BLaER1 (cell line): ENCODE data around the gene SIN3A.

Experiments used
- H3K27ac ChIP-seq: shearing (Covaris generic); formaldehyde crosslinking; 2 replicates; pipeline ENCODE4 v1.8.1; 2022
- H3K27me3 ChIP-seq: shearing (Covaris generic); formaldehyde crosslinking; 2 replicates; pipeline ENCODE4 v1.8.1; 2022
- H3K36me3 ChIP-seq: shearing (Covaris generic); formaldehyde crosslinking; 2 replicates; pipeline ENCODE4 v1.8.1; 2022
- H3K4me1 ChIP-seq: shearing (Covaris generic); formaldehyde crosslinking; 2 replicates; pipeline ENCODE4 v1.8.1; 2022
- H3K4me2 ChIP-seq: shearing (Covaris generic); formaldehyde crosslinking; 2 replicates; pipeline ENCODE4 v1.8.1; 2022
- H3K4me3 ChIP-seq: shearing (Covaris generic); formaldehyde crosslinking; 2 replicates; pipeline ENCODE4 v1.8.1; 2022
- H3K9ac ChIP-seq: shearing (Covaris generic); formaldehyde crosslinking; 2 replicates; pipeline ENCODE4 v1.8.1; 2022
- H3K9me3 ChIP-seq: shearing (Covaris generic); formaldehyde crosslinking; 2 replicates; pipeline ENCODE4 v1.8.1; 2022
- H4K20me1 ChIP-seq: shearing (Covaris generic); formaldehyde crosslinking; 2 replicates; pipeline ENCODE4 v1.8.1; 2022
- Cebpa-rat ChIP-seq: shearing (Covaris generic); IDR thresholded peaks from 2 replicates; pipeline ENCODE4 v1.8.1; 2022

Gene SIN3A

GRCh38 chr15:75359537-75360250 is 91.8 kb downstream of the SIN3A start:
- Histone ChIP-seq H3K4me1 (peaks cover 29% of the 10 kb centered on the region), H3K27ac (no peak overlapping the region), H4K20me1 (peaks cover 8% of the 10 kb centered on the region; the same call in 1 of the 2 replicates), H3K4me2 (no peak overlapping the region), H3K9ac (no peak overlapping the region), H3K4me3 (no peak overlapping the region), H3K9me3 (no peaks in the 10 kb centered on the region), H3K36me3 (peaks cover 81% of the 10 kb centered on the region), H3K27me3 (no peaks in the 10 kb centered on the region)
- no peak for TF ChIP-seq Cebpa-rat

- H3K9ac ChIP-seq = no peak overlapping the region
- H3K9me3 ChIP-seq = no peaks in the 10 kb centered on the region
- H3K4me2 ChIP-seq = no peak overlapping the region
- H3K36me3 ChIP-seq = peaks cover 81% of the 10 kb centered on the region
- TF ChIP-seq Cebpa-rat = no peak
- peaks cover 32% of the 10 kb centered on the region for H3K4me1 ChIP-seq
- no peak overlapping the region for H3K4me3 ChIP-seq
- no peak overlapping the region for H3K27ac ChIP-seq
- H3K27me3 ChIP-seq = no peaks in the 10 kb centered on the region
- H4K20me1 ChIP-seq = peaks cover 16% of the 10 kb centered on the region
Observed at GRCh38 chr15:75358771-75359536, 92.5 kb downstream of the SIN3A start.

DNA sequence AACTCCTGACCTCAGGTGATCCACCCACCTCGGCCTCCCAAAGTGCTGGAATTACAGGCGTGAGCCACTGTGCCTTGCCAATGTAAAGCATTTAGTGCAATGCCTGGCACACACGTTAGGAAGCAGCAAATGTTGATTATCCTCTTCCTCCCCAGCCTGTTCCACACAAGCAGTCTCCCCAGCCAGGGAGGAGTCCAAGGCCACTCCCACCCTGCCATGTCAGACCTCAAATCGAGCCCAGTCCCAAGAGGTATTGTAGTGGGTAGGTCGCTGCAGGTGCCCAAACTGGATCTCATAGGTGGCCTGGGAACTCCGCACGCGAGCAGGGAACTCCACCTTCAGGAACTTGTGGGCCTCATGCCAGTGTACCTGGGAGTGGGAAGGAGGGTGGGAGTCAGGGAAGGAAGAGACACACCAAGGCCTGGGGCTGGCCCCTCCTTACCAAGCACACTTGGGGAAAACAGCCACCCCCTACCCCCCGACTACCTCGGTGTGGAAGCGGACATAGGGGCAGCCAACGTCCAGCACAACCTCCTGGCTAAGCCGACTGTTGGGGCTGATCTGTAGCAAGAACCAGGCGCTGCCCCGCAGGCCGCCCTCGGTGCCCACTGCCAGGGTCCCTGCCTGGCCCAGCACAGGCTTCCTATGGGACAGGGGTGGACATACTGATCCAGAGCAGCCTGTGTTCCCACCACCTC is 93.4 kb downstream of the SIN3A start:
- H3K27me3 ChIP-seq = no peaks in the 10 kb centered on the region
- TF ChIP-seq Cebpa-rat = no peak
- no peak overlapping the region for H3K4me2 ChIP-seq
- H3K36me3 ChIP-seq = peaks cover 85% of the 10 kb centered on the region
- no peak overlapping the region for H3K4me3 ChIP-seq
- H3K9ac ChIP-seq = no peak overlapping the region
- no peaks in the 10 kb centered on the region for H3K9me3 ChIP-seq
- peaks cover 31% of the 10 kb centered on the region for H3K4me1 ChIP-seq
- peaks cover 24% of the 10 kb centered on the region for H4K20me1 ChIP-seq
- no peak overlapping the region for H3K27ac ChIP-seq

- Histone ChIP-seq H3K4me2 (no peak overlapping the region), H3K27me3 (no peaks in the 10 kb centered on the region), H3K27ac (no peak overlapping the region), H3K9ac (no peak overlapping the region), H3K4me3 (no peak overlapping the region), H3K36me3 (peaks cover 91% of the 10 kb centered on the region), H3K4me1 (peaks cover 26% of the 10 kb centered on the region; the same call in 1 of the 2 replicates), H4K20me1 (peaks cover 37% of the 10 kb centered on the region), H3K9me3 (no peaks in the 10 kb centered on the region)
- no peak for TF ChIP-seq Cebpa-rat
Observed at GRCh38 chr15:75356517-75356916, 95.0 kb downstream of the SIN3A start.

- Histone ChIP-seq H3K4me3 (no peak overlapping the region), H4K20me1 (peaks cover 41% of the 10 kb centered on the region), H3K4me1 (peaks cover 31% of the 10 kb centered on the region), H3K9ac (no peak overlapping the region), H3K36me3 (peaks cover 91% of the 10 kb centered on the region), H3K27me3 (no peaks in the 10 kb centered on the region), H3K4me2 (no peak overlapping the region), H3K27ac (no peak overlapping the region), H3K9me3 (no peaks in the 10 kb centered on the region)
- TF ChIP-seq Cebpa-rat = no peak
Observed at GRCh38 chr15:75356006-75356405, 95.5 kb downstream of the SIN3A start.

DNA sequence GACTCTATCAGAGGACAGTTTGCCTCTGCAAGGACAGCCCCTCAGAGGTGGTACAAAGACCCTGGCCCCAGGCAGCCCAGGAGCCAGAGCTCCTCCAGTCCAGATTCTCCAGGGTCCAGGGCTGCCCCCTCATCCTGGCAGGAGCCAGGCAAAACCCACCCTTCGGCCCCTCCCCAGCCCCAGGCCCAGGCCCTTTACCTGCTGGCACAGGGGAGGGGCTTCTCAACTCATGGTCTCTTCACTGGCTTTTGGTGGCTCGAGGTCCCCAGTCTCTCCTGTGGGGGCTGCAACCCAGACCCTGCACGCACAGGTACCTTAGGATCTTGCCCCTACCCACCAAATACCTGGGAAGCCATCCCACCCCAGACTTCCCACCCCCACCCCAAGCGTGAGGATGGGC is 96.1 kb downstream of the SIN3A start:
- no peaks in the 10 kb centered on the region for H3K9me3 ChIP-seq

DNA sequence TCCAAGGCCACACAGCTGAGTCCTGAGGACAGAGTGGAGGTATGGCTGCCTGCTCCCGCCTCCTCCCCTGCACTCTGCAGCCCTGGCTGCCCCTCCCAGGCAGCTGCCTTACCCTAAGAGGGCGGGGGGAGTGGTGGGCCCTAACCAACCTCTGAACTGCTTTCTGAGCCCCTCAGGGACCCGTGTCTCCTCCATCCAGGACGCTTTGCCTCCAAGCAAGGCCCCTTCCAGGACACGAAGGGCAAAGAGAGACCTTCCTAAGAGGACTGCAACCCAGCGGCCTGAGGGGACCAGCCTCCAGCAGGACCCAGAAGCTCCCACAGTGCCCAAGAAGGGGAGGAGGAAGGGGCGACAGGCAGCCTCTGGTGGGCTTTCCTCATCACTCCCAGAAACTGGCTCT is 97.0 kb downstream of the SIN3A start:
- H3K27ac ChIP-seq = peak overlapping the region; percentile 4; the same call in 1 of the 2 replicates
- H3K9ac ChIP-seq = no peak overlapping the region
- H3K4me1 ChIP-seq = peaks cover 47% of the 10 kb centered on the region
- H3K4me3 ChIP-seq = no peak overlapping the region
- peaks cover 6% of the 10 kb centered on the region for H3K9me3 ChIP-seq
- peaks cover 77% of the 10 kb centered on the region for H3K36me3 ChIP-seq
- no peaks in the 10 kb centered on the region for H3K27me3 ChIP-seq
- H3K4me2 ChIP-seq = 0 out of 2 replicates have a peak overlapping the region, but pooled peaks have one; percentile 2
- TF ChIP-seq Cebpa-rat = no peak
- peaks cover 51% of the 10 kb centered on the region for H4K20me1 ChIP-seq

More for the DNA sequence above, 96.1 kb downstream of the SIN3A start:
- peaks cover 38% of the 10 kb centered on the region for H3K4me1 ChIP-seq
- H3K27ac ChIP-seq = no peak overlapping the region
- no peak overlapping the region for H3K9ac ChIP-seq
- no peak overlapping the region for H3K4me3 ChIP-seq
- TF ChIP-seq Cebpa-rat = no peak
- H4K20me1 ChIP-seq = peaks cover 48% of the 10 kb centered on the region
- H3K4me2 ChIP-seq = no peak overlapping the region
- peaks cover 86% of the 10 kb centered on the region for H3K36me3 ChIP-seq
- H3K27me3 ChIP-seq = no peaks in the 10 kb centered on the region

GRCh38 chr15:75353604-75354003 is 97.9 kb downstream of the SIN3A start:
- H3K27me3 ChIP-seq = no peaks in the 10 kb centered on the region
- H3K9ac ChIP-seq = no peak overlapping the region
- no peak overlapping the region for H3K4me3 ChIP-seq
- TF ChIP-seq Cebpa-rat = no peak
- no peak overlapping the region for H3K27ac ChIP-seq
- peaks cover 55% of the 10 kb centered on the region for H3K4me1 ChIP-seq
- peaks cover 77% of the 10 kb centered on the region for H3K36me3 ChIP-seq
- peaks cover 14% of the 10 kb centered on the region for H3K9me3 ChIP-seq
- peaks cover 51% of the 10 kb centered on the region for H4K20me1 ChIP-seq
- 0 out of 2 replicates have a peak overlapping the region, but pooled peaks have one; percentile 2 for H3K4me2 ChIP-seq

DNA sequence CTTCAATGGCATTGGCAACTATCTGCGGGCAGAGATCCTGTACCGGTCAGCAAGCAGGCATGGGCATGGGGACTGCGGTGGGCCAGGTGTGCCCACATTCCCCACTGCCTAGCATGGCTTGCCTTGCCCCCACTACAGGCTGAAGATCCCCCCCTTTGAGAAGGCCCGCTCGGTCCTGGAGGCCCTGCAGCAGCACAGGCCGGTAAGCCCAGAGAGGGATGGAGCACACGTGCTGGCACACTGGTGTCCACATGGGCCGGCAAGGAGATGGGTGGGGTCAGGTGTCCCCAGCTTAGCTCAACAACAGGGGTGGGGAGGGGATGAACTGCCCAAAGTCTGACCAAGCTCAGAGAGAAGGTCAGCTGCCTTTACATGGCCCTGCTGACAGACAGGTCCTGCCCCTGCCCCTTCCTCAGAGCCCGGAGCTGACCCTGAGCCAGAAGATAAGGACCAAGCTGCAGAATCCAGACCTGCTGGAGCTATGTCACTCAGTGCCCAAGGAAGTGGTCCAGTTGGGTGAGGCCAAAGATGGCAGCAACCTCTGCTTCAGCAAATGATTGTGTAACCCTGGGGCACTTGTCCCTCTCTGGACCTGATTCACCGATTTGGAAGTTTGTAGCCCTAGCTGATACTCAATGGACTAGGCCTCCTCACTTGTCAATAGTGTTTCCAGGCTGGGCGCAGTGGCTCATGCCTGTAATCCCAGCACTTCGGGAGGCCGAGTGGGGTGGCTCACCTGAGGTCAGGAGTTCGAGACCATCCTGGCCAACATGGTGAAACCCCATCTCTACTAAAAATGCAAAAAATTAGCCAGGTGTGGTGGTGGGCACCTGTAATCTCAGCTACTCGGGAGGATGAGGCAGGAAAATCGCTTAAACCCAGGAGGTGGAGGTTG is 99.1 kb downstream of the SIN3A start:
- no peak overlapping the region for H3K27ac ChIP-seq
- H3K4me3 ChIP-seq = no peak overlapping the region
- H3K4me1 ChIP-seq = peaks cover 60% of the 10 kb centered on the region
- H3K27me3 ChIP-seq = no peaks in the 10 kb centered on the region
- H3K9me3 ChIP-seq = peaks cover 16% of the 10 kb centered on the region
- TF ChIP-seq Cebpa-rat = no peak
- peaks cover 68% of the 10 kb centered on the region for H3K36me3 ChIP-seq
- H3K4me2 ChIP-seq = no peak overlapping the region
- H4K20me1 ChIP-seq = peaks cover 51% of the 10 kb centered on the region
- no peak overlapping the region for H3K9ac ChIP-seq
